ENCODE measurements around the gene IRF4.
A peak's percentile ranks its signal among the peaks of the same experiment; 100 is the strongest.

The IRF4 gene

DNA sequence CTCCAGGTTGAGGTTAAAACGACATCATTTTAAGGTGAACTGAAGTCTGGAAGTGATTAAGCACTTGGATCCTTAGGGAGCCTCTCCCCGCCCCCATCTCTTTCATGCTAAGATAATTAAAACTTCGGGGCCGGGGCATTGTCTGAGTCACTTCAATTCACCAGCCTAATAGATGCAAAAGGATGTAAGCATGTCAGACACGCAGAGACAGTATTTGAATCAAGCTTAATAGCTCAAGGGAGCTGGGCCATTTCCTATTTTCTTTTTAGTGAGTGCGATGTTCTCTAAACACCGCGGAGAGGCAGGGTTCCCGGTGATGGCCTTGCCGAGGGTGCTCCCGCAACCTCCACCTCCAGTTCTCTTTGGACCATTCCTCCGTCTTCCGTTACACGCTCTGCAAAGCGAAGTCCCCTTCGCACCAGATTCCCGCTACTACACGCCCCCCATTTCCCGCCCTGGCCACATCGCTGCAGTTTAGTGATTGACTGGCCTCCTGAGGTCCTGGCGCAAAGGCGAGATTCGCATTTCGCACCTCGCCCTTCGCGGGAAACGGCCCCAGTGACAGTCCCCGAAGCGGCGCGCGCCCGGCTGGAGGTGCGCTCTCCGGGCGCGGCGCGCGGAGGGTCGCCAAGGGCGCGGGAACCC is 516 bp upstream of the IRF4 start (continued):
- TF ChIP-seq, protein P1, sequence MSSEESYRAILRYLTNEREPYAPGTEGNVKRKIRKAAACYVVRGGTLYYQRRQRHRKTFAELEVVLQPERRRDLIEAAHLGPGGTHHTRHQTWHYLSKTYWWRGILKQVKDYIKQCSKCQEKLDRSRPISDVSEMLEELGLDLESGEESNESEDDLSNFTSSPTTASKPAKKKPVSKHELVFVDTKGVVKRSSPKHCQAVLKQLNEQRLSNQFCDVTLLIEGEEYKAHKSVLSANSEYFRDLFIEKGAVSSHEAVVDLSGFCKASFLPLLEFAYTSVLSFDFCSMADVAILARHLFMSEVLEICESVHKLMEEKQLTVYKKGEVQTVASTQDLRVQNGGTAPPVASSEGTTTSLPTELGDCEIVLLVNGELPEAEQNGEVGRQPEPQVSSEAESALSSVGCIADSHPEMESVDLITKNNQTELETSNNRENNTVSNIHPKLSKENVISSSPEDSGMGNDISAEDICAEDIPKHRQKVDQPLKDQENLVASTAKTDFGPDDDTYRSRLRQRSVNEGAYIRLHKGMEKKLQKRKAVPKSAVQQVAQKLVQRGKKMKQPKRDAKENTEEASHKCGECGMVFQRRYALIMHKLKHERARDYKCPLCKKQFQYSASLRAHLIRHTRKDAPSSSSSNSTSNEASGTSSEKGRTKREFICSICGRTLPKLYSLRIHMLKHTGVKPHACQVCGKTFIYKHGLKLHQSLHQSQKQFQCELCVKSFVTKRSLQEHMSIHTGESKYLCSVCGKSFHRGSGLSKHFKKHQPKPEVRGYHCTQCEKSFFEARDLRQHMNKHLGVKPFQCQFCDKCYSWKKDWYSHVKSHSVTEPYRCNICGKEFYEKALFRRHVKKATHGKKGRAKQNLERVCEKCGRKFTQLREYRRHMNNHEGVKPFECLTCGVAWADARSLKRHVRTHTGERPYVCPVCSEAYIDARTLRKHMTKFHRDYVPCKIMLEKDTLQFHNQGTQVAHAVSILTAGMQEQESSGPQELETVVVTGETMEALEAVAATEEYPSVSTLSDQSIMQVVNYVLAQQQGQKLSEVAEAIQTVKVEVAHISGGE (tag by site-specific recombination; conservative IDR thresholded peaks at IDR 0.05; ENCODE audit: low read depth): no peak
- no peak for TF ChIP-seq ZNF211 (tag by site-specific recombination; IDR thresholded peaks at IDR 0.05; ENCODE audit: low read depth)
- 0 out of 2 replicates have a peak, but pooled peaks have one; percentile 6 for TF ChIP-seq ZBTB17 (tag by site-specific recombination; IDR thresholded peaks at IDR 0.05)
- TF ChIP-seq KLF16 (tag by site-specific recombination; IDR thresholded peaks at IDR 0.05): no peak
- TF ChIP-seq ZNF202 (tag by site-specific recombination; IDR thresholded peaks at IDR 0.05; ENCODE audit: borderline replicate concordance): no peak
- TF ChIP-seq, protein P2, sequence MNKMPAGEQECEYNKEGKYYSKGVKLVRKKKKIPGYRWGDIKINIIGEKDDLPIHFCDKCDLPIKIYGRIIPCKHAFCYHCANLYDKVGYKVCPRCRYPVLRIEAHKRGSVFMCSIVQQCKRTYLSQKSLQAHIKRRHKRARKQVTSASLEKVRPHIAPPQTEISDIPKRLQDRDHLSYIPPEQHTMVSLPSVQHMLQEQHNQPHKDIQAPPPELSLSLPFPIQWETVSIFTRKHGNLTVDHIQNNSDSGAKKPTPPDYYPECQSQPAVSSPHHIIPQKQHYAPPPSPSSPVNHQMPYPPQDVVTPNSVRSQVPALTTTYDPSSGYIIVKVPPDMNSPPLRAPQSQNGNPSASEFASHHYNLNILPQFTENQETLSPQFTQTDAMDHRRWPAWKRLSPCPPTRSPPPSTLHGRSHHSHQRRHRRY (tag by site-specific recombination; IDR thresholded peaks at IDR 0.05): no peak
- TF ChIP-seq ZNF521 (tag by site-specific recombination; IDR thresholded peaks at IDR 0.05): no peak
- TF ChIP-seq REPIN1 (tag by site-specific recombination; IDR thresholded peaks at IDR 0.05; ENCODE audit: low read depth): no peak
- TF ChIP-seq ZNF10 (tag by site-specific recombination; IDR thresholded peaks at IDR 0.05): no peak
- TF ChIP-seq ZNF501 (tag by site-specific recombination; IDR thresholded peaks at IDR 0.05): no peak
- TF ChIP-seq OSR2 (tag by site-specific recombination; IDR thresholded peaks at IDR 0.05): no peak
- peak; percentile 86 for TF ChIP-seq ZBTB48 (tag by site-specific recombination; IDR thresholded peaks at IDR 0.05)
- no peak for TF ChIP-seq SP7 (tag by site-specific recombination; IDR thresholded peaks at IDR 0.05)
- no peak for TF ChIP-seq ZBTB1 (tag by site-specific recombination; IDR thresholded peaks at IDR 0.05)
- no peak for TF ChIP-seq ZNF658 (tag by site-specific recombination; IDR thresholded peaks at IDR 0.05)
- 0 out of 2 replicates have a peak, but pooled peaks have one; percentile 18 for TF ChIP-seq KLF8 (tag by site-specific recombination; IDR thresholded peaks at IDR 0.05)
- TF ChIP-seq BCL11B (tag by site-specific recombination; IDR thresholded peaks at IDR 0.05; ENCODE audit: low read depth): no peak
- TF ChIP-seq ZNF140 (tag by site-specific recombination; IDR thresholded peaks at IDR 0.05): no peak
- TF ChIP-seq ZNF654 (tag by site-specific recombination; IDR thresholded peaks at IDR 0.05; ENCODE audit: low read depth): no peak
- peak; percentile 23; the same call in 1 of the 2 replicates for TF ChIP-seq ZNF600 (tag by site-specific recombination; IDR thresholded peaks at IDR 0.05)
- TF ChIP-seq, protein P3, sequence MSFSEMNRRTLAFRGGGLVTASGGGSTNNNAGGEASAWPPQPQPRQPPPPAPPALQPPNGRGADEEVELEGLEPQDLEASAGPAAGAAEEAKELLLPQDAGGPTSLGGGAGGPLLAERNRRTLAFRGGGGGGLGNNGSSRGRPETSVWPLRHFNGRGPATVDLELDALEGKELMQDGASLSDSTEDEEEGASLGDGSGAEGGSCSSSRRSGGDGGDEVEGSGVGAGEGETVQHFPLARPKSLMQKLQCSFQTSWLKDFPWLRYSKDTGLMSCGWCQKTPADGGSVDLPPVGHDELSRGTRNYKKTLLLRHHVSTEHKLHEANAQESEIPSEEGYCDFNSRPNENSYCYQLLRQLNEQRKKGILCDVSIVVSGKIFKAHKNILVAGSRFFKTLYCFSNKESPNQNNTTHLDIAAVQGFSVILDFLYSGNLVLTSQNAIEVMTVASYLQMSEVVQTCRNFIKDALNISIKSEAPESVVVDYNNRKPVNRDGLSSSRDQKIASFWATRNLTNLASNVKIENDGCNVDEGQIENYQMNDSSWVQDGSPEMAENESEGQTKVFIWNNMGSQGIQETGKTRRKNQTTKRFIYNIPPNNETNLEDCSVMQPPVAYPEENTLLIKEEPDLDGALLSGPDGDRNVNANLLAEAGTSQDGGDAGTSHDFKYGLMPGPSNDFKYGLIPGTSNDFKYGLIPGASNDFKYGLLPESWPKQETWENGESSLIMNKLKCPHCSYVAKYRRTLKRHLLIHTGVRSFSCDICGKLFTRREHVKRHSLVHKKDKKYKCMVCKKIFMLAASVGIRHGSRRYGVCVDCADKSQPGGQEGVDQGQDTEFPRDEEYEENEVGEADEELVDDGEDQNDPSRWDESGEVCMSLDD (tag by site-specific recombination; IDR thresholded peaks at IDR 0.05): no peak
- no peak for TF ChIP-seq GFI1B (tag by site-specific recombination; IDR thresholded peaks at IDR 0.05)
- TF ChIP-seq ZNF558 (tag by site-specific recombination; IDR thresholded peaks at IDR 0.05): no peak
- TF ChIP-seq SP2 (tag by site-specific recombination; IDR thresholded peaks at IDR 0.05): peak; percentile 27
- TF ChIP-seq ZNF707 (tag by site-specific recombination; IDR thresholded peaks at IDR 0.05): no peak
- peak; percentile 76 for TF ChIP-seq ZSCAN16 (tag by site-specific recombination; IDR thresholded peaks at IDR 0.05)
- no peak for TF ChIP-seq ZNF138 (tag by site-specific recombination; IDR thresholded peaks at IDR 0.05; ENCODE audit: borderline replicate concordance)
- no peak for TF ChIP-seq MZF1 (tag by site-specific recombination; IDR thresholded peaks at IDR 0.05; ENCODE audit: borderline replicate concordance)
- TF ChIP-seq, protein P4, sequence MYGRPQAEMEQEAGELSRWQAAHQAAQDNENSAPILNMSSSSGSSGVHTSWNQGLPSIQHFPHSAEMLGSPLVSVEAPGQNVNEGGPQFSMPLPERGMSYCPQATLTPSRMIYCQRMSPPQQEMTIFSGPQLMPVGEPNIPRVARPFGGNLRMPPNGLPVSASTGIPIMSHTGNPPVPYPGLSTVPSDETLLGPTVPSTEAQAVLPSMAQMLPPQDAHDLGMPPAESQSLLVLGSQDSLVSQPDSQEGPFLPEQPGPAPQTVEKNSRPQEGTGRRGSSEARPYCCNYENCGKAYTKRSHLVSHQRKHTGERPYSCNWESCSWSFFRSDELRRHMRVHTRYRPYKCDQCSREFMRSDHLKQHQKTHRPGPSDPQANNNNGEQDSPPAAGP (tag by site-specific recombination; IDR thresholded peaks at IDR 0.05): 0 out of 2 replicates have a peak, but pooled peaks have one; percentile 39
- TF ChIP-seq ZNF670 (tag by site-specific recombination; IDR thresholded peaks at IDR 0.05; ENCODE audit: low read depth): no peak
- peak; percentile 46; the same call in 1 of the 2 replicates for TF ChIP-seq ZBTB20 (tag by site-specific recombination; IDR thresholded peaks at IDR 0.05)
- peak; percentile 54 for TF ChIP-seq ZBTB26 (tag by site-specific recombination; optimal IDR thresholded peaks at IDR 0.05)
- TF ChIP-seq ZFHX2 (tag by site-specific recombination; conservative IDR thresholded peaks at IDR 0.05): no peak
